NCI-H146 (cell line): ENCODE measurements around the gene IL2RA.

Experiments used
- DNase-seq: peaks from one replicate; lab custom pipeline; 2025; lab: John Stamatoyannopoulos, UW

Gene IL2RA

DNA sequence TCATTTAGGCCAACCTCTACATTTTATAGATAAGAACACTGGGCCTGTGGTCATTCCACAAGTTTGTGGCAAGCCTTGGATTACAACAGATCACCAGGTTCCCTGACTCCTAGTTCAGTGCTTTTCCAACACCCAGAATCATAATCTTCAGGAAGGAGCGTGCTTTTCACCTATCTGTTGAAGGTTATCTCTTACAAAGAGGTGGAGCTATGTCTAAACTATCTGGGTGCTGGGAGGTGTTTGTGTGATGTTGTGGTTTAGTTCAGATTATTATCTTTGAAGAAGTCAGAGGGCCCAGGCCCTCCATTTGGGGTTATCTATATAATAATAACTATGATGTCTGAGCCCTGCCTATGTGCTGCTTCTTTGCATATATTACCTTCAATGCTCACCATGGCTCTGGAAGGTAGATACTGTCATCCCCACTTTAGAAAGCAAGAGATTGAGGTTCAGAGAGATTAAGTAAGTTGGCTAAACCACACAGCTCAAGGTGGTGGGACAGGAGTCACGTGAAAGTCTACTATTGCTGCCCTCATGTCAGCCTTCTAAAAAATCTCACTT is 24.0 kb downstream of the IL2RA start:
- DNase-seq: no peak

- DNase-seq: no peak
Measured at GRCh38 chr10:6037422-6037821, 24.7 kb downstream of the IL2RA start.

DNA sequence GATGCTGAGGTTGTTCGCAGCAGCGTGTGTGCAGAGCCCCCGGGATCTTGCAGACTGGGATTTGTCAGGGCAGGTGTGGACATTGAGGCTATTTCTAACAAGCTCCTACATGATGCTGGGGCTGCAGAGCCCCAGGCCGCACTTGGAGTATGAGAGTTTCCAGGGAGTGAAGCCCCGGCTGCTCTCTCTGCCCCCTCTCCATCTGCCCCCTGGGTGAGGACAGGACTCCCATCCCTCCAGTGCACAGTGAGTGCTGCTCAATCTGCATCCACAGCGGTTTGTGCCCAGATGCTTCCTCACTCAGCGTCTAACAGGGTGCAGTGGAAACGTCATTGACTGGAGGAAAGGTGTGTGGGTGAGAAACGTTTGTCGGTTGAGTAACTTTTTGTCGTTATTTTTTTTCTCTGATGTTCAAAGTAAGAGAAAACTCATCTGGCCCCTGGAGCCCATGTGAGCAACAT is 25.3 kb downstream of the IL2RA start:
- DNase-seq: no peak

DNA sequence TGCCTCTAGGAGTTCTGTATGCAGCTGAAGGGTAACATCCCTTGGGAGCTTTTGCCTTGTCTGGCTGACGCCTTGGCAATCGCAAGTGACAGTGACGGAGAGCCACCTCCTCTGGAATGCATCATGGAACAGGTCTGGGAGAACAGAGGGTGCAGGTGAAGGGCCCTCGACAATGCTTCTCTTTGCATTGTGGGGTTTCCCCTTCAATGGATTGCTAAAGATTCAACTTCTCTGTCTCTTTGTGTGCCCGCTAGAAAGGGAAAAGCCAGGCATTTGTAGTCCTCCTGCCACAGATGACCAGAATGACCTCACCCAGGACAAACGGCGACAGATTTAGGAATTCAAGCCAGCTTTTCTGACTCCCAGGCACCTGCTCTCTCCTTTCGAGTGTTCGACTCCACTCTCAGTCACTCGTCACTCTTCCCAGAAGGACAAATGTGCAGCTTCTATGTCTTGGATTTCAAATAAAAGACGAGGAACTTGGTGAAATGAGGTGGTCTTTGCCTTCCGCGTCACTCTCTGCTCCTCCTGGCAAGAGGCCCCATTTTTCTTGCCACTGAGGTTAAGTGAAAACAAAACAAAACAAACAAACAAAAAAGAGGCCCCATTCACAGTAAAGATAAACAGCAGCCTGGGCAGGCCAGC is 26.1 kb downstream of the IL2RA start:
- no peak for DNase-seq

GRCh38 chr10:6035101-6035834 is 26.9 kb downstream of the IL2RA start:
- no peak for DNase-seq

- no peak for DNase-seq
Measured at GRCh38 chr10:6034371-6034770, 27.8 kb downstream of the IL2RA start.

GRCh38 chr10:6033954-6034353 is 28.2 kb downstream of the IL2RA start:
- no peak for DNase-seq

DNA sequence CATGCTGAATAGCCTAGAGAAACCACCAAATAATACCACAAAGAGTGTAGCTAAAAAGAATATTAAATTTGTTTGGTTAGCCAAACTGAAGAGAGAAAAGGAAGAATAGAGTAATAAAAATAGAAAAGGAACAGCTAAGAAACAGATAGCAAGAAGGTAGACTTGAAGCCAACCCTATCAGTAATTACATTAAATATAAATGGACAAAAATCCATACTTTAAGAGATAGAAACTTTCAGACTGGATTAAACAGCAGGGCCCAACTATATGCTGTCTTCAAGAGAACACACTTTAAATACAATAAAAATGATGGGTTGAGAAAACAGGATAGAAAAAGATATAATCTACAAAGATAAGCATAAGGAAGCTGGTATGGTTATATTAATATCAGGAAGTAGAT is 31.2 kb downstream of the IL2RA start:
- no peak for DNase-seq

GRCh38 chr10:6030217-6030616 is 31.9 kb downstream of the IL2RA start:
- DNase-seq: no peak

DNA sequence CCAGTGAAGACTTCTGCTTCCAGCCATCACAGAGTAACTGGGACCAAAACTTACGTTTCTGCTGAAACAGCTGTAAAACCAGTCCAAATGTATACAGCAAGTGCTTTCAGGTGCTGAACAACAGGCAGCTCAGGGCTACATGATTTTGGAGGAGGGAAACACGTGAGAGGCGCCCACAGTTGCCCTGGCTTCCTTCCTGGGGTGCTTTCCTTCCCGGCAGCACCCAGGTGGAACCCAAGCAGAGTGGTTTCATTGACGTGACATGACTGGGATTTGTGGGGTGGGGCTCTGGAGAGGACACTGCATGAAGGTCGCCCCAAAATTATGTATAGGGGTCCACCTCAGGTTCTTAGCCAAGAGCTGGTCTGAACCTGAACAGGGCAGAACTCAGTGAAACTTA is 34.2 kb downstream of the IL2RA start:
- DNase-seq: no peak

DNA sequence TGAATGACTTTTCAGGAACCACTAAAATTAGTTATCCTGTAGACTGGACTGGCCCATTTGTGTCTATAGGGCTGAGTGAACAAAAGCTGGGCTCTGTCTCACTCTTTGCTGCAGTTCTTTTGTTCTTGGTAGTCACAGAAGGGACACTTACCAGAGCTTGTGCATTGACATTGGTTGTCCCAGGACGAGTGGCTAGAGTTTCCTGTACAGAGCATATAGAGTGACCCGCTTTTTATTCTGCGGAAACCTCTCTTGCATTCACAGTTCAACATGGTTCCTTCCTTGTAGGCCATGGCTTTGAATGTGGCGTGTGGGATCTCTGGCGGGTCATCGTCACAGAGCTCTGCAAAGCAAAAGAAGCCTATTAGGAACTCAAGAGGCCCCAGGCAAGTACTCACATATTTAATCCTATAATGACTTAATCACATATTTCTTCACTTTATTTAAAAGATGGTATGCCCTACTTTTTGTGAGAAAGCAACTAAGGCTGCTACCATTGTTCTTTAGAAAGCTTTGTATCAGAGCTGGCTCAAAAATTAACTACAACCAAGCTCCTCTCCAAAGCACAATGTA is 36.4 kb downstream of the IL2RA start:
- no peak for DNase-seq

GRCh38 chr10:6024334-6024682 is 37.9 kb downstream of the IL2RA start:
- DNase-seq: no peak

DNA sequence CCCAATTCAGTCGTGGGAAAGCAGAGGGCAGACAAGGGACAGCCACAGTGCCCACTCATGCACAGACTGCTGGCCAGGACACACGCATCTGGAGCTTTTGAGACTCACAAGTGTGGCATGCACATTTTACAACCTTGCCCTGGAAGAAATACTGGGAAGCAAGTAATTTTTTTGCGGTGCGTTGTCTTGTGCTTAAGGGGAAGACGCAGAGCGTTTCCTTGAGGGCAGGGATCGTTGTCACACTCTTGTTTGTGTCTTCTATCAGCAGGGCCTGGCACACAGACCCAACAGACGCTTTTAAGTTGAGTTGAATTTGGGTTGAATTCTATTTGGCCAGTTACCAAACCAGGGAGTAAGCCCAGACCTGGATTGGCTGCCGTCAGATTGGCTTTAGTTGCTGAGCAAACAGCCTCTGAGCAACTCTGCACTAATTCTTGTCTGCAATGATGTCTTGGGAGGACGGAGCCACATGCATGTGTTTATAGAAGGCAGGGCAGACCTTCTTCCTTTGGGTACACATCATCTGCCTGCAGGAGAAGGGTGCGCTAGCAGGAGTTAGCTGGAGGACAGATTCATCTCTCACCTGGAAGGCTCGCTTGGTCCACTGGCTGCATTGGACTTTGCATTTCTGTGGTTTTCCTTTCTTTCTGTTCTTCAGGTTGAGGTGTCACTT is 38.4 kb downstream of the IL2RA start:
- DNase-seq: no peak

GRCh38 chr10:6022660-6023059 is 39.5 kb downstream of the IL2RA start:
- no peak for DNase-seq

- DNase-seq: no peak
Measured at GRCh38 chr10:6020826-6021225, 41.3 kb downstream of the IL2RA start.

- no peak for DNase-seq
Measured at GRCh38 chr10:6019796-6020195, 42.4 kb downstream of the IL2RA start.

DNA sequence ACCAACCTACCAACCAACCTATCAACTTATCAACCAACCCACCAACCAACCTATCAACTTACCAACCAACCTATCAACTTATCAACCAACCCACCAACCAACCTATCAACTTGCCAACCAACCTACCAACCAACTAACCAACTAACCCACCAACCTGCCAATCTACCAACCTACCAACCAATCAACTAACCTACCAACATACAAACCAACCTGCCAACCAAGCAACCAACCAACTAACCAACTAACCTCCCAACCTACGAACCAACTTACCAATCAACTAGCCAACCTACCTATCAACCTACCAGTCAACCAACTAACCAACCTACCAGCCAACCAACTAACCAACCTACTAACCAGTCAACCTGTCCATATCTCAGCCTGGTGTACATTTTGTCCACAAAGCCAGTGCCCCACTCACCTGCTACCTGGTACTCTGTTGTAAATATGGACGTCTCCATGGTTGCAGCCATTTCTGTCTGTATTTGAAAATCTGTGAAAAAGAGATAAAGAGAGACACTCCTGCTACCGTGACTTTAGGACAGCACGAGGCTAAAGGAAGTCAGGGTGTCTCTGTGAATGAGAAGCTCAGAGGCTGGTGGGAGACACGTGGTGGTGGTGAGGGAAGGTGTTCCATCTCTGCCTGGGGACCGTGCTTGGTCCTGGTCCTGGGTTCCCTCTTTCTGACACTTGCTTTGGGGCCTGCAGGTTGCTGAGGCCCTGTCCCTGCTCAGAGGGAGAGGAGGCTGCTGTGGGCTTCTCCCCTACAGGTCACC is 43.0 kb downstream of the IL2RA start:
- no peak for DNase-seq

- DNase-seq: no peak
Measured at GRCh38 chr10:6018422-6018821, 43.7 kb downstream of the IL2RA start.

- DNase-seq: no peak
Measured at GRCh38 chr10:6017781-6018354, 44.3 kb downstream of the IL2RA start.

DNA sequence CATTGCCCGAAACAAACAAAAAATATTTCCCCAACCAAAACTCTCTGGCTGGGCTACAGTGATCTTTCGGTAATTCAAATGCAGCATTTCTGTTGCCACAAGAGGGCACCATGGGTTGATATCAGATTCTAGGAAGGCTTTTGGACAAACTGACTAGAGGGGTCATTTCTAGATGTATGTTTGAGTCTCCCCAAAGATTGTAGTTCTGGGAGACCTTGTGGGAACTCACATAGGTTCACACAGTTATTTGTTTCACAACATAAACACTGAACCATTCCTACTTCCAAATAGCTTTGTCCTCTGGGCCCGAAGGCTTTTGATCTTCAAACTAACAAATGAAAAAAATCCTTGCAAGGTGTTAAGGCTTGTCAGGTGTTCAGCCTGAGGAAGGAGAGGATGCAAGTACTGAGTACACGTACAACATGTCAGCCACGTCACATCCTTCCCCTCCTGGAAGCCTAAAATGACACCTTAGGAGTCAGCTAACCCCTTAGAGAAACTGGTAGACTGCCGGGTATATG is 47.9 kb downstream of the IL2RA start:
- DNase-seq: peak; percentile 32
